Measurements from ENCODE around the gene TRNP1.

TRNP1 gene, protein sequence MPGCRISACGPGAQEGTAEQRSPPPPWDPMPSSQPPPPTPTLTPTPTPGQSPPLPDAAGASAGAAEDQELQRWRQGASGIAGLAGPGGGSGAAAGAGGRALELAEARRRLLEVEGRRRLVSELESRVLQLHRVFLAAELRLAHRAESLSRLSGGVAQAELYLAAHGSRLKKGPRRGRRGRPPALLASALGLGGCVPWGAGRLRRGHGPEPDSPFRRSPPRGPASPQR

DNA sequence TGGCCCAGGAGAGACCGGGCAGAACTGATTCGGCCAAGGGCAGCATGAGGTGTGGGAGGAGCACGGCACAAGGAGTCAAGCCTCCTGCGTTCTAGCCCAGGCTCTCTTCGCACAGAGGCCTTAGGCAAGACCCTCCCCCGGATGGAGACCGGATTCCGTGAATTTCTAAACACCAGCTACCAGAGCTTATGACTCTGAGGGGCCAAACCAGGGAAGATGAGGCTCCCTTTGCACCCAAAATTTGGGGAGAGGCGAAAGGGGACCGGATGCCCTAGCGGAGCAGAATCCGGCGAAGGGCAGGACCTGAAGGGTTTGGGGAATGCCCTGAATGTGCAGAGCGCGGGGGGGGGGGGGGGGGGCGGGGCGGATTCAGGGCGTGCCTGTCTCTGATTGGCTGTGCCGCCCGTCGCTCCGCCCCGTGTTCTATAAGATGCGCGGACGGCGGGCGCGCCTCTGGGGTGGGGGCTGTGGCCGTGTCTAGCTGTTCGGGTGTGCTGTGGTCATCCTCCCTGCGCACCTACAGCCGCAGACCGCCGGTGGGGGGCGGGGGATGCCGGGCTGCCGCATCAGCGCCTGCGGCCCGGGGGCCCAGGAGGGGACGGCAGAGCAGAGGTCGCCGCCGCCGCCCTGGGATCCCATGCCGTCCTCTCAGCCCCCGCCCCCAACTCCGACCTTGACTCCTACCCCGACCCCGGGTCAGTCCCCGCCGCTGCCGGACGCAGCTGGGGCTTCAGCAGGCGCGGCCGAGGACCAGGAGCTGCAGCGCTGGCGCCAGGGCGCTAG is at the start of gene TRNP1:
TRNP1 (plus strand) TSS at position 456 of the 783 bp plus-strand sequence; CDS start at position 551, 95 bp downstream.
- TF ChIP-seq GATA3 (IDR thresholded peaks at IDR 0.05; ENCODE audit: low read depth, low read length) (no peak), GATA2 (IDR thresholded peaks at IDR 0.05; ENCODE audit: low read depth, low read length) (no peak)

DNA sequence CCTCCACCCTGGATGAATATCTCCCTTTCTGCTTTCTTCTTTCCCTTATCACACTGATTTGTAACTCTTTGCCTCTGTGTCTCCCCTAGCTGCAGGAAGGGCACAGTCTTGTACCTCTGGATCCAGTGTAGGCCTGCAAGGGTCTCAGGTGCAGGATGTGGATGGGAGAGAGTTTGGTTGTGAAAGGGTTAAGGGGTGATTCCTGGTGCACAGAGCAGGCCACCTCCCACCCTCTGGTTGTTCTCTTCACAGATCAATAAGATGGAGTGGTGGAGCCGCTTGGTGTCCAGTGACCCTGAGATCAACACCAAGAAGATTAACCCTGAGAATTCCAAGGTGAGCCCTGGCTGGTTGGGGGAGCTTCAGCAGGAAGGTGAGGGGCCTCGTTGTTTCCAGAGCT is 48.4 kb upstream of the TRNP1 start:
- TF ChIP-seq GATA2 (IDR thresholded peaks at IDR 0.05; ENCODE audit: low read depth, low read length) (no peak), GATA3 (IDR thresholded peaks at IDR 0.05; ENCODE audit: low read depth, low read length) (no peak)

DNA sequence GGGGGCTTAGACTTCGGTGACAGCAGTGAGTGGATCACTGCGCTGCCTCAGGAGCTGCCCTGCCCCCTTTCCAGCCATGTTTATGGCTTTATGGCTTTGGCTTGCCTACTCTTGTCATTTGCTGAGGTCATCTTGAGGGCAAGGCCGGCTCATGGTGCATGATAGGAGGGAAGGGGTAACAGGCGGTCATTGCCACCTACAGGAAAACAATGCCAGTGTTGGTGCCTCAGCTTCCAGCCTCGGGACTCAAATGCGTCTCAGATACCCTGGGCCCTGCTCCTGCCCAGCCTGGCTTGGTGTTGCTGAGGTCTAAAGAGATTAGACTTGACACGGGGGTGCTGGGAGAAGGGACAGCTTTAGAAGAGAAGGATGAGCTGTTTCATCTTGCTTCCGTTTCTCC is 47.8 kb upstream of the TRNP1 start:
- TF ChIP-seq GATA3 (IDR thresholded peaks at IDR 0.05; ENCODE audit: low read depth, low read length) (no peak), GATA2 (IDR thresholded peaks at IDR 0.05; ENCODE audit: low read depth, low read length) (no peak)

GRCh38 chr1:26946270-26946669 is 47.2 kb upstream of the TRNP1 start:
- TF ChIP-seq GATA2 (IDR thresholded peaks at IDR 0.05; ENCODE audit: low read depth, low read length) (no peak), GATA3 (IDR thresholded peaks at IDR 0.05; ENCODE audit: low read depth, low read length) (no peak)

DNA sequence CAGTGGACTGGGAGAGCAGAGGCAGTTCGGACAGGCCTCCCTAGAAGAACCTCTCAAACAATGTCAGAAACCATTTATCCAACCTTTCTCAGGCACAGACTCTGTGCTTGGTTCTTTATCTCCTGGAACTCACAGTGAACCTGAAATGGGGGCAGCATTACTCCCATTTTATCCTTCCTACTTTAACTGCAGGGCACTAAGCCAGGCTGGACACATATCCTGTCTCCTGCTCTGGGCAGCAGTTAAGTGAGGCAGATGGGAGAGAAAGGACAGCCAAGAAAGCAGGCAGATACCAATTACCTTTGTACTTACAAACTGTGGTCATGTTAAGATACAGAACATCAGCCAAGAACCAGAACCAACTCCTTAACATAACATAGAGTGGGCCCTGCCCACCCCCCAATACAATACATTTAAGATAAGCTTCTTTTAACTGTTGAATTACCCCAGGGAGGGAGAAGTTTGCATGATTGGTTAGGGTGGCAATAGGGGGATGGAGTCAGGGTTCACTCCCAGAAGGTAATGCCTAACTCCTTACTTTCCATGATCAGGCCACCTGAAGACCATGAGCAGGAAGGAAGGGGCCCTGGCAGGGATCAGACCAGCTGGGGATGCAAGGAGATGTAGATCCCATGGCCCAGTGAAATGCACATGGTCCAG is 44.1 kb upstream of the TRNP1 start:
- TF ChIP-seq GATA3 (IDR thresholded peaks at IDR 0.05; ENCODE audit: low read depth, low read length) (no peak), GATA2 (IDR thresholded peaks at IDR 0.05; ENCODE audit: low read depth, low read length) (no peak)

- TF ChIP-seq GATA3 (IDR thresholded peaks at IDR 0.05; ENCODE audit: low read depth, low read length), result no peak
- no peak for TF ChIP-seq GATA2 (IDR thresholded peaks at IDR 0.05; ENCODE audit: low read depth, low read length)
Observed at GRCh38 chr1:26949926-26950319, 43.6 kb upstream of the TRNP1 start.

- no peak for TF ChIP-seq GATA3 (IDR thresholded peaks at IDR 0.05; ENCODE audit: low read depth, low read length)
- no peak for TF ChIP-seq GATA2 (IDR thresholded peaks at IDR 0.05; ENCODE audit: low read depth, low read length)
Observed at GRCh38 chr1:26950602-26951001, 42.9 kb upstream of the TRNP1 start.

- TF ChIP-seq GATA3 (IDR thresholded peaks at IDR 0.05; ENCODE audit: low read depth, low read length), result no peak
- TF ChIP-seq GATA2 (IDR thresholded peaks at IDR 0.05; ENCODE audit: low read depth, low read length), result no peak
Observed at GRCh38 chr1:26951216-26951615, 42.3 kb upstream of the TRNP1 start.

DNA sequence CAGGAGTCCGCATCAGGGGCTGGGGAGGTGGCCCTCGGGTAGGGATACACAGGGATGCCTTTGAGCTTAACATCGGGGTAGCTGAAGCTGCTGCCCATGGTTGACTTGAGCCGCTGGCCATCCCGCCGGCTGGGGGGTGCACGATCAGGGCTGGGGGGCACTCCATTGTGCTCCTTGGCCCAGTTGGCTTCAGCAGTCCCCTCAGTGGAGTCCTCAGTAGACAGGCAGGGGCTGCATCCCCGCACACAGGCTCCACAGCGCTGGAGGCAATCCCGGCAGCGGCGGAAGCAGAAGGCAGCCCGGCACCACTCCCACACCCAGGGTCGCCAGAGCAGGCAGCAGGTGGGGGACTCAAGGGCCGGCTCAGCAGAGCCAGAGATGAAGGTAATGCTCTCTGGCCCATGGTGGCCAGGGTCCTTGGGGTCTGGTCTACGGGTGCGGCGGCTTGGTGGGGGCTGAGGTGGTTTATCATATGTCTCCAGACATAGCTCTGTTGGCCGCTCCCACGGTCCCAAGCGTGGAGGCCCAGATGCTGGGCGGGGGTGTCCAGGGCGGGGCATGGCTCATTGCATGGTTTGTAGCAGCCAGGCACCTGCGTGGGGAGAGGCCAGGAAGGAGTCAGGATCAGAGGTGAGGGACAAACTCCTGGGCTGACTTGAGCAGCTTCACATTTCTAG is 41.5 kb upstream of the TRNP1 start:
- no peak for TF ChIP-seq GATA3 (IDR thresholded peaks at IDR 0.05; ENCODE audit: low read depth, low read length)
- TF ChIP-seq GATA2 (IDR thresholded peaks at IDR 0.05; ENCODE audit: low read depth, low read length), result no peak

GRCh38 chr1:26953374-26953773 is 40.1 kb upstream of the TRNP1 start:
- TF ChIP-seq GATA3 (IDR thresholded peaks at IDR 0.05; ENCODE audit: low read depth, low read length) (no peak), GATA2 (IDR thresholded peaks at IDR 0.05; ENCODE audit: low read depth, low read length) (no peak)

GRCh38 chr1:26956321-26956720 is 37.2 kb upstream of the TRNP1 start:
- no peak for TF ChIP-seq GATA2 (IDR thresholded peaks at IDR 0.05; ENCODE audit: low read depth, low read length)
- TF ChIP-seq GATA3 (IDR thresholded peaks at IDR 0.05; ENCODE audit: low read depth, low read length), result no peak

GRCh38 chr1:26957306-26957705 is 36.2 kb upstream of the TRNP1 start:
- TF ChIP-seq GATA2 (IDR thresholded peaks at IDR 0.05; ENCODE audit: low read depth, low read length) (no peak), GATA3 (IDR thresholded peaks at IDR 0.05; ENCODE audit: low read depth, low read length) (no peak)

DNA sequence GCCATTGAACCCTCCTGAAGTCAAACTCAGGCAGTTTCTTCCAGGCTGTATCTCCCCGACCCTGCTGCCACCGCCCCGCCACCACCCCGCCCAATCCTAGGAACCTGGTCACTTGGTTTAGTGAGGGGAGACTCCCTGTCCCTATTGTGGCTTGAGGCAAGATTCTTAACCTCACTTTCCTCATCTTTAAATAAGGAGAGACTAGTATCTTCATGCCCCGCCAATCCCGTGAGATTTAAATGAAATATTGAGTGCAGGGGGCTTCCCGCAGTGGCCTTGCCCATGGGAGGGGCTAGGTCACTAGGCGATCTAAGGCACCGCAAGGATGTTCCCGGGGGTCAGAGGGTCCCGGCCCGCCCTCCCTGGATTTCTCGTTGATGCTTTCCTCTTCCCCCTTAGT is 34.2 kb upstream of the TRNP1 start:
- TF ChIP-seq GATA3 (IDR thresholded peaks at IDR 0.05; ENCODE audit: low read depth, low read length) (no peak), GATA2 (IDR thresholded peaks at IDR 0.05; ENCODE audit: low read depth, low read length) (no peak)

All from SH-SY5Y (cell line).